ENCODE measurements around the gene PLCH2. TPM values are rescaled to one million over a fixed set of nuclear protein-coding genes. Genes with fewer than 3 reads are reported as not detected.

PLCH2 gene
- total and polyA plus RNA-seq, 9 of the 15 experiments (the other 6 are each of a cell fraction or from before 2014, with no cell fraction given) = 0.16 TPM; not detected in 8

DNA sequence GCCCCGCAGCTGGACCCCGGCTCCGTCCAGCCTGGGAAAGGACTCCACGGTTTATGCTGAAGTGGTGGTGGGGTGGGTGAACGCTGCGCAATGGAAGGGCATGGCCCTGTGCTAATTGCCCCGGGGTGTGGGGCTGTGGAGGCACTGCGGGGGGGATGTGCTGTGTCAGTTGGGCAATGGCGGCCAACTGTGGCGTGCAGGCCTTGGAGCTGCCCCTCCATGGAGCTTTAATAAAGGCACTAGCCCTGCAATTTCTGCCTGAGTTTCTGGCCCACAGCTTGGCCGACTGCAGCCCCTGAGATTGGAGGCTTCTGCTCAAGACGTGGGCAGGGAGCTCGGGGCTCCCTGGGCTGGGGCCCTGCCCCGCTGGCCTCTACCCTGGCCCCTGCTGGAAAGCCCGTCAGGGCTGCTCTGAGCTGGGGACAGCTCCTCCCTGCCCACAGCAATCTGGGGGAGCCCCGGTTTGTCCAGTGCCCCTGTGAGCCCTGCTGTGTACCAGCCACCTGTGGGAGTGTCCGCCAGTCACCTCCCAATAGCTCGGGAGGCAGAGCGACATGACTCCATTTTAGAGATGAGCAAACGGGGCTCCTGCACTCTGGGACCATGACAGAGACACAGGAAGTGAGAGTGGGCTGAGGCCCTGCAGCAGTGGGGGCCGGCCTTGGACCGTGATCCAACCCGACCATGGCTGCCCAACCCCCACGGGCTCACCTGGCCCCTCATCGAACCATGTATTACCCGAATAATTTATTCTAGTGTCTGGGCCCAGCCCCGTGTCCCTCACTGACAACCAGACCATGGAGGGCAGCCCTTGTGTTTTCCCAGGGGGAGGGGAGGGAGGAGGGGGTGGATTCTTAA is 71.3 kb downstream of the PLCH2 start (continued):
- TF ChIP-seq YY1 (IDR thresholded peaks at IDR 0.05; ENCODE audit: borderline replicate concordance in 1 of 3, control insufficient read depth in 1 of 3, extremely low read depth in 1 of 3, insufficient read depth in 3 of 3, insufficient read length in 1 of 3, insufficient replicate concordance in 2 of 3, low read depth in 1 of 3, low read length in 2 of 3) (peak; percentile 44 to 85 (median 50)), NR2C2 (CRISPR knock-in tag; IDR thresholded peaks at IDR 0.05) (no peak), NR2C2 (tag; IDR thresholded peaks at IDR 0.05) (no peak), ZFX (CRISPR knock-in tag; IDR thresholded peaks at IDR 0.05) (peak; percentile 80), KDM5B (IDR thresholded peaks at IDR 0.05; ENCODE audit: insufficient replicate concordance, low read depth, low read length) (peak; percentile 64), ZNF263 (CRISPR knock-in tag; IDR thresholded peaks at IDR 0.05; ENCODE audit: borderline replicate concordance) (0 out of 2 replicates have a peak, but pooled peaks have one; percentile 14), ZNF3 (CRISPR knock-in tag; IDR thresholded peaks at IDR 0.05) (no peak), SAFB (IDR thresholded peaks at IDR 0.05; ENCODE audit: borderline replicate concordance, low read depth, low read length) (no peak), HINFP (tag; conservative IDR thresholded peaks at IDR 0.05; ENCODE audit: low read depth) (no peak), CHAMP1 (IDR thresholded peaks at IDR 0.05) (no peak), RBM17 (IDR thresholded peaks at IDR 0.05; ENCODE audit: borderline replicate concordance, low read depth, low read length) (no peak), ARNT (IDR thresholded peaks at IDR 0.05) (no peak), MAZ (CRISPR knock-in tag; conservative IDR thresholded peaks at IDR 0.05 in 1 of 2, IDR thresholded peaks at IDR 0.05 in 1 of 2) (peak; percentile 12 to 75; a peak in 2 of 4 replicates), ZNF347 (CRISPR knock-in tag; IDR thresholded peaks at IDR 0.05; ENCODE audit: low read depth) (no peak), ZNF277 (CRISPR knock-in tag; IDR thresholded peaks at IDR 0.05; ENCODE audit: borderline replicate concordance) (no peak), CREM (IDR thresholded peaks at IDR 0.05; ENCODE audit: low read depth) (no peak)
- TF ChIP-seq, protein P1, sequence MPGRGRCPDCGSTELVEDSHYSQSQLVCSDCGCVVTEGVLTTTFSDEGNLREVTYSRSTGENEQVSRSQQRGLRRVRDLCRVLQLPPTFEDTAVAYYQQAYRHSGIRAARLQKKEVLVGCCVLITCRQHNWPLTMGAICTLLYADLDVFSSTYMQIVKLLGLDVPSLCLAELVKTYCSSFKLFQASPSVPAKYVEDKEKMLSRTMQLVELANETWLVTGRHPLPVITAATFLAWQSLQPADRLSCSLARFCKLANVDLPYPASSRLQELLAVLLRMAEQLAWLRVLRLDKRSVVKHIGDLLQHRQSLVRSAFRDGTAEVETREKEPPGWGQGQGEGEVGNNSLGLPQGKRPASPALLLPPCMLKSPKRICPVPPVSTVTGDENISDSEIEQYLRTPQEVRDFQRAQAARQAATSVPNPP (IDR thresholded peaks at IDR 0.05; ENCODE audit: borderline replicate concordance, insufficient read depth, insufficient read length) = no peak
- TF ChIP-seq, protein P2, sequence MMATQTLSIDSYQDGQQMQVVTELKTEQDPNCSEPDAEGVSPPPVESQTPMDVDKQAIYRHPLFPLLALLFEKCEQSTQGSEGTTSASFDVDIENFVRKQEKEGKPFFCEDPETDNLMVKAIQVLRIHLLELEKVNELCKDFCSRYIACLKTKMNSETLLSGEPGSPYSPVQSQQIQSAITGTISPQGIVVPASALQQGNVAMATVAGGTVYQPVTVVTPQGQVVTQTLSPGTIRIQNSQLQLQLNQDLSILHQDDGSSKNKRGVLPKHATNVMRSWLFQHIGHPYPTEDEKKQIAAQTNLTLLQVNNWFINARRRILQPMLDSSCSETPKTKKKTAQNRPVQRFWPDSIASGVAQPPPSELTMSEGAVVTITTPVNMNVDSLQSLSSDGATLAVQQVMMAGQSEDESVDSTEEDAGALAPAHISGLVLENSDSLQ (IDR thresholded peaks at IDR 0.05) = no peak
